ENCODE results near the gene FOXO3.
"Not testable (repeated sequence)": the region's sequence is repeated elsewhere in the genome, so short reads cannot be mapped to it uniquely, and the experiment has no call there.

The FOXO3 gene

DNA sequence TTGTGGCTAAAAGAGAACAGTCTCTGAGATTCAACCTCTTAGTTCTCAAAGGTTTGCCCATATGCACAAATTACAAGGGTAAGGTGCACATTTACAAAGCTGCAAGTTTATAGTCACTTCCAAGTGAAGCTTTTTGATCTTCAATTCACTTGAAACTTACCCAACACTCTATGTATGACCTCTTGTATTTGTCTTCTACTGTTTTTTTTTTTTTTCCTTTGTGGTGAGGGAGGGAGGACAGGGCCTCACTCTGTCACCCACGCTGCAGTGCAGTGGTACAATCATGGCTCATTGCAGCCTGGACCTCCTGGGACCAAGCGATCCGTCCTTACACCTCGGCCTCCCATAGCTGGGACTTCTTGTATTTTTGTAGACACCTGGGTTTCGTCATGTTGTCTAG lies 4.5 kb upstream of the FOXO3 start:
- no peak for DNase-seq

DNA sequence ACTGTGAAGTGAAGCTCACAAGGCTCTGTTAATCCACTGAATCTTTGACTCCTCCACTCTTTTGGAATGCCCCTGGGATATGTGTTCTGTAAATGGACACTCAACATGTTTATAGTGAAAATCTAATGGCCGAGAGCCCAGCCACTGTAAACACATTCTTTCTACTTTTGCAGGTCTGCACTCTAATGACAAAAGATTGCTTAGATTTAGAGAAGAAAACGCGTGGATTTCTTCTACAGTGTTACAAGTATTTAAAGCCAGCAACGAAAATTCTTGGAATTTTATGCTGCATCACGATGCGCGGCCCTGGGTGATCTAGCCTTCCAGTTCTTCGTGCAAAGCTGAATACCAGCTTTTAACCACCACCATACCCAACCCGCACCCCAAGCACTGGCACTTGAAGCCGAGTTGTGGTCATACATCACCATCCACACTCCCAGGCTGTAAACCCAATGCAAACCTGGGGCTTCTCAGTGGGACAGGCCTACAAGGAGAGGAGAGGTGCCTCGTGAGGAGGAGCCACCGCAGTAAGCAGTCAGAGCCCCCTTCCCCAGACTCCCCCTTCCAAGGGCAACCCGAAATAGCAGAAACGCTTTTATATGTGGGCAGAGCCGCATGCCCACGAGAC lies 3.7 kb upstream of the FOXO3 start:
- DNase-seq: no peak

DNA sequence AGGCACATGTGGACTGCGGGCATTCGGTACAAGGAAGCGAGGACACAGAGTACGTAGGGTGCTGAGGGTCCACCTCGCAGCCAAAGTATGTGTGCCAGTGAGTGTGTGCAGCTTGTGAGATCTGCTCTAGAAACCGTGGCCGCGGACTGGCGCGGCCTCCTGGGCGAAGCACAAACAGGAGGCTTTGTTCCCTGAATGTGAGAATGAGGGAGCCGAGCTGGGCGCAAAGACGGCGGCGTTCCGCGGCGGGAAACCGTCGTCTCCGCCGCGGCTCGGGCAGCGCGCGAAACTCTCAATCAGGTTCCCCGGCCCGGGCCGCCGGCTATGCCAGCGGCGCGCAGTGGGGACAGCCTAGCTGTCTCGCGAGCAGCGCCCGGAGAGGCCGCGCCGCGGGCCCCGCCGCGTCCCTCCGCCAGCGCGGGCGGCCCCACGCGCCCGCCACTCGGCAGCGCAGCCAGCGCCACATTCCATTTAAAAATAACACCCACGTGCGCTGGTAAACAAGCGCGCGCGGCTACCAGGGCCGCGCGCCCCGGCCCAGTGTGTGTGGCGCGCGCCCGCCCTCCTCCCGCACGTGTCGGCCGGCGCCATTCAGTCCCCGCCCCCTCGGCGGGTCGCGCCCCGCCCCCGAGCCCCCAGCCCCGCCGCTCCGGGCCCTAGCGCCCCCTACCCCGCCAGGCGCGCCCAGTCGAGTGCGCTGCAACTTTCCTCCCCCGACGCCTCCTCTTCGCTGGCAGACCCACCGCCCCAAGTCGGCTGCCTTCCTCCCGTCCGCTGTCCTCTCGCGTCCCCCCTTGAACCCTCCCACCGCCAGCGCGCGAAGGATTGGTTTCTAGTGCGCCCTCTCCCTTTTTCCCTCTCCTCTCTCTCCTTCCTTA lies 3.0 kb upstream of the FOXO3 start:
- DNase-seq: peak; percentile 88

DNA sequence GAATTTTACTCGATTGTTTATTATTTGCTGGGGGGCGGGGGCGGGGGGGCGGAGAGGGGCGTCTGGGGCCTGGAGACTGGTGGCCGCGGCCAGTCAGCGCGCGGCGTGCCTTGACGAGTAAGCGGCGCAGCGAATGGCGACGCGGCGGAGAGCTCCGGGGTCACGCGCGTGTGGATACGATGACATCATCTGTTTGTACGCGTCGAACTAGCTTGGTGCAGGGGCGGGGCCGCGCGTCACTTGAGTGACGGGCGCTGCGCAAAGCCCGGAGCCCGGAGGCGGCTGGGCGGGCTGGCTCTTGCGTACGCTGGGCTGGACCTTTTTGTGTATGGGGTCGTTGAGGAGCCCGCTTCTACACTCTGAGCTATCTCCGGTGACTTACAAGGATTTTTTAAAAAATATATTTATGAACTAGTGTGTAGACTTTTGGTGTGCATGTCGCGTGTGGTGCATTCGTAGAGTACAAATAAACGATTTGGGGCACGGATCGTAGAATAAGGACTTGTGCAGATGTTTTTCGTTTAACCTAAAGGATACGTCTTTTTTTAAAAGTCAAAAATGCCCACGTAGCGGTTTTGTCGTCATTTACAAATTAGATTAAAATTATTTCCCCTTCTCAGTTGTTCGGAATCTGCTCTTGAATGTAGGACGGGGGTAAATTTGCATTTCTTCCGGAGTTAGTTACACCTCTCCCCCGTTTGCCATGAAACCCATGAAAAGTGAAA lies 2.2 kb upstream of the FOXO3 start:
- DNase-seq: peak; percentile 98

DNA sequence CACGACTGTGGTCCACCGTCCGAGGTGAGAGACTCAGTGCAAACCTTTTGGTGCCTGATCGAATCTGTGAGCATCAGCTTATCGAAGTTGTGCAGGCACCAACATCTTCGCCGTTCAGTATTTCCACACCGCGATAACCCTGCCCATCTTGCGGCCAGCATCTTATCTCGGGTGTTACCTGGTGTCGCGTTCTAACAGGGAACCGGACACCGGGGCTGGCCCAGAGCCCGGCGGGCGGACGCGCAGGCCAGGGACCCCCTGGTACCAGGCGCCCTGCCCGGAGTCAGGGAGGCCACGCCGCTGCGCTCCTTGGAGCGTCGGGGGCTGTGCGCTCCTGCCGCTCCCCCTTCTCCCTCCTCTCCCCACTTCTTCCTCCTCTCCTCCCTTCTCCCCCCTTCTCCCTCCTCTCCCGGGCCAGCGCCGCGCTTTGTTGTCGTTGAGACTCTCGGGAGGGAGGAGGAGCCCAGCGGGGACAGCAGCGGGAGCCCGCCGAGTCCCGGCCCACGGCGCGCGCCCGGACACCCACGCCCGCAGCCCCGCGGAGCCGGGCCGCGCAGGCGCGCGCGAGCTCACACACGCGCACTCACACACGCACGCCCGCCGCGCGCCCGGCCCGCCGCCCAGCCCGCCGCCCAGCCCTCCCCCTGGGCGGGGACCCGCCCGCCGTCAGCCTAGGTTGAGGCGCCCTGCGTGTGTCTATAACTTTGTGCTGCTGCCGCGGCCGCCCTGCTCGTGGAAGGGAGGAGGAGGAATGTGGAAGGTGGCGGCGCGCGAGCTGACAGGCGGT lies 1.4 kb upstream of the FOXO3 start:
- peak; percentile 81 for DNase-seq

DNA sequence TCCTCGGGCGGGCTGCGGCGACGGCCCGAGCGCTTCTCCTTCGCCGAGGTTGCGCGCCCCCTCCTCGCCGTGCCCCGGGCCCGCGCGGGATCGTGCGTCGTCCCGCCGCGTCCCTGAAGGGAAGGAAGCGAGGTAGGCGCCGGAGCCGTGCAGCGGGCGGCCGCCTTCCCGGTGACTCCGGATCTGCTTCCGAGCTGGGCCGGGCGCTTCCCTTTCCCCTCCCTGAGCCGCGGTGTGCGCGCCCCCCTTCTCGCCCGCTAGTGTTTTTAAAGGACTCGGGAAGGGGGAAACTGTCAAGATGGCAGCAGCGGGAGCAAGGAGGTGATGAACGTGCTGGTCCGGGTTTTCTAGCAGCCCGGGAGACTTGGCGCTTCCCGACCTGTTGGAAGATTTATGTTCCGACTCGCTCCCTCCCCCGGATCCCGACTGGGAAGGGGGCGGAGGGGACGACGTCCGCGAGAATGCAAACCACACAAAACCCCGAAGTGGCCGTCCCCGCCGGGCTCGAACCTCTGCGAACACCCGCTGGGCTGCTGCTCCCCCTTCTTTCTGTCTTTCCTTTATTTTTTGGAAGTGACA lies 744 bp upstream of the FOXO3 start:
- peak; percentile 74 for DNase-seq

DNA sequence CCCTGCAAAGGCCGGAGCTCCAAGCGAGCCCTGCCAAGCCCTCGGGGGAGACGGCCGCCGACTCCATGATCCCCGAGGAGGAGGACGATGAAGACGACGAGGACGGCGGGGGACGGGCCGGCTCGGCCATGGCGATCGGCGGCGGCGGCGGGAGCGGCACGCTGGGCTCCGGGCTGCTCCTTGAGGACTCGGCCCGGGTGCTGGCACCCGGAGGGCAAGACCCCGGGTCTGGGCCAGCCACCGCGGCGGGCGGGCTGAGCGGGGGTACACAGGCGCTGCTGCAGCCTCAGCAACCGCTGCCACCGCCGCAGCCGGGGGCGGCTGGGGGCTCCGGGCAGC lies 561 bp downstream of the FOXO3 start:
- DNase-seq: not testable (repeated sequence)

DNA sequence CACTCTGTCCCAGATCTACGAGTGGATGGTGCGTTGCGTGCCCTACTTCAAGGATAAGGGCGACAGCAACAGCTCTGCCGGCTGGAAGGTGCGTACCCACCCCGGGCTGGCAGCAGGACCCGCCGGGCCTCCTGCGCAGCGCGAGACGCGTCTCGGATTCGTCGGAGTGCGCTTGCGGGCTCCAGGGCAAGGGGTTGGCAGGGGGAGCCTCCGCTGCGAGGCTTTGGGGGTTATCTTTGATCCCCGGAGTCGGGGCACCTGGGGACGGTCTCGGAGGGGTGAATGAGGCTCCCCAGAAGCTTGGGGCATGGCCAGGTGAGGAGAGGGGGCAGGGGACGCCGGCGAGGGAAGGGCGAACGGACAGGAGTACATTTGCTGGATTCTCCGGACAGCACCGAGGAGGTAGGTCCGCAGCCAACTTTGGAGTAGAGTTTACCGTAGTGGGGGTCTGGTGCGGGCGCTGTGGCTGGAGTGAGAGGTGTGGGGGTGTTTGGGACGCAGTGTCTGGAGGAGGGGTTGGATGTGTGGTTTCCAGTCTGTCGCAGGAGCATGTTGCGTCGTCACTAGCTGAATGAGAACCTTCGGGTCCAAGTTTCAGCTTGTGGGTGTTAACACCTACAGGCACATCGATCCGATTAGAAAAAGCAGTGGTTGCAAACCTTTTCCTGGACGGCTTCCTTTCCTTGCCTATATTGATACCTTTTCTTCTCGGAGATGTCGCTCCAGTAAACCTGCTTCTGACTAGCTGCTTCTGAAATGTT lies 1.2 kb downstream of the FOXO3 start:
- DNase-seq: peak; percentile 31

DNA sequence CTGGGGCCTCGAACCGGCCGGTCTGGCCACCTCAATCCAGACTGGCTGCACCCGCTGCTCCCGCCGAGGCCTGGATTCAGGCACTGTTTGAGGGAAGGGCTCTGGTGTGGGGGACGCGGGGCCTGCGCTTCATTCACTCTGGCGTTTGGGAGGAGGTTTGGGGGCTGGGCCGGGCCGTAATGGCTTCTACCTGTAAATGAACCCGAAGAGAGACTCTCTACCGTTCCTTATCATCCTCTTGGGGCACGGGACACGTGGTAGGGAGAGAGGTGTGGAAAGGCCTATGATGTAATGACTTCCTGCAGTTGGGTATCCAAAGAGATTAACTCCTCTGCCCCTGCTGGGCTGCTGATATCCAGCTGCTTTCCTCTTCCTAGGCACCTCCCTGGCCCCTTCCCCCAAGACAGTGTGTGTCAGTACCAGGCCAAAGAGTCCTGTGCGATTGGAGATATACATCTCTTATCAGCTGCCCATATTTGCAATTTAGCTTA lies 1.8 kb downstream of the FOXO3 start:
- DNase-seq: peak; percentile 83

DNA sequence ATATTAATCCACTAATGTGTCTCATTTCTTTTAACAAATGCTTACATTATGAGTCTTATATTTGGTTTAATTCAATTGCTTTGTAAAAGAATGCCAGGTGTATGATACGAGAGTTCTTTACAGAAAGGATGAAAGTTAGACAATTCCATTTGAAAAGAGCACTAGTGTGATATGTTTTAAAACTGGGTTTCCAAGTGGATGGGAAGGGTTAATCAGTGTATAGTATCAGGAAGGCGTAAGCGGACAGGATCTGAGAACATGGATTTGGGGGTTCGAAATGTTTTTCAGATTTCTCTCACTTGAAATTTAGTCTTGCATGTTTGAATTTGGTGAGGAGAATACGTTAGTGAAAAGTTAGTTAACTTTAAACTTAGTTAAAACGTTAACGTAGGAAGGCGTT lies 2.6 kb downstream of the FOXO3 start:
- DNase-seq: no peak

DNA sequence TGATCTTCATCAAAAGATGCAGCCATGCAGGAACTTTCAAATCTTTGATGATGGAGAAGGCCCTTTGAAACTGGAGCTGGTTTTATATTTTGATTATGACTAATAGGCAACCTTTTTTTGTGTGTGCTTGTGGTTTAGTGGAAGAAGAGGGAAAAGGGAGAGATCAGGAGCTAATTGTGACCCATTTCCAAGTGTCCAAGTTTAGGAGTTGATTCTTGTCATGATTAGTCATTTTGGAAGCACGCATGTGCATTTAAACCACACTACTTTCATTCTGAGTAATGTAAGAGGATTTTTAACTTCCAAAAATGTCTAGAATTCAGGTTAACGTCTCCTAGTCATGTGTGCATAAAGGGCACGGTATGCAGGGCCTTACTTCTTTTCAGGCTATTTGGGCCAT lies 3.5 kb downstream of the FOXO3 start:
- DNase-seq: no peak

DNA sequence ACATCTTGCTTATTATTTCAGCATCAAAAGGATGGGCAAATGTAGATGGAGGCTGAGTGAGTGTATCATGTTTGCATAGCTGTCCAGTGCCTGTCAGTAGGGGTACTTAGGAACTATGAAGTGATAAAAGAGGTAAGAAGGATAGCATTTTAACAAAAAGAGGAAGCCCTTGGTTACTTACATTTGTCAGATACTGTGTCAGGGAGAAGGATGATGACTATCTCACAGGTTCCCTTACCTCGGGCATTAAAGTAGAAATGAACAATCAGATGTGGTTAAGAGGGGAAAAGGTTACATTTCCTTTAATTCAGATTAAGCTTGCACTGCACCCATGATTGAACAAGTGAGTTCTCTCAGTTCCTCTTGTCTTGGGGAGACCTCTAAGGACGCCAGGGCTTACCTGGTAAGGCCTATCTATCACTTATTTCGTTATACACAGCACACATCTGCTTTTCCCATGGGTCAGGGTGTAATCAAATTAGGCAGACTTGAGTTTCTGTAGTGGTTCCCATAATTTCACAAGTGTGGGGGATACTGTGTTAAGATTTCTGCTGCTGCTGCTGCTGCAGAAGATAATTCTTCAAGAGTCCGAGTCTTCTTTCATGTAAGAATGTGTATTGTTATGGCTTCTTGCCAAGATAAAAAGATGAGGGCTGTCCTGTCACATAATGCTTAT lies 4.5 kb downstream of the FOXO3 start:
- no peak for DNase-seq

DNA sequence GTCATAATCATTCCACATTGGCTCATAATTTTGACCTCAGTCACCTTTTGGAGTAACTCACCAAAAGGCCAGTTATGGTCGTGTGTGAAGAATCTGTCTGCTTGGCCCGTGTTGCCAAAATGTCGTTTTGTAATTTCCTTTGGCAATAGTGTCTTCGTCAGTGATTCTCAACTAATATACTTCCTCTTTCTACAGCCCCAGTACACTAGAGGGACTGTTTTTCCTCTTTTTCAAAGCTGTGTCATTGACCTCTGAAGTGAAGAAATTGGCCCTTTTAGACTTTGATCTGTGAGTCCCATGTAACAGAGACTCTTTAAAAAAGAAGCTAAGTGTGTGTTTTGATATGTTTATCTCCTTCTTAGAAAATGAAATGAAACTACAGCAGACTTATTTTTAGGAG lies 5.2 kb downstream of the FOXO3 start:
- DNase-seq: no peak

DNA sequence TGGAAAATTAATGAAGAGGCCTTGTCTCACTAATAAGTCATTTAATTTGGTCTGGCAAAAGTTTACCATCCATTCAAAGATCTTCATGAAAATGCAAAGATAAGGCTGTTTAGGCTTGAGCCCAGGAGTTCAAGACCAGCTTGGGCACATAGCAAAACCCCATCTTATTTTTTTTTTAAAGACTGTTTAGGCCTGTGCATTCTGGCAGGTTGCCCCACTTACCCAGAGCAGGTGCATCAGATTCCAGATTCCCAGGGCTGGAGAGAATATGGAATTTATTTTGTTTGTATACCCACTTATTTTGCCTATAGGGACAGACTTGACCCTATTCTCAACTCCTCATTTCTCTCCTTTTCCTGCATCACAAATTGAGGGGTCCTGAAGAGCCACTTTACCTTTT lies 5.7 kb downstream of the FOXO3 start:
- peak; percentile 58 for DNase-seq

DNA sequence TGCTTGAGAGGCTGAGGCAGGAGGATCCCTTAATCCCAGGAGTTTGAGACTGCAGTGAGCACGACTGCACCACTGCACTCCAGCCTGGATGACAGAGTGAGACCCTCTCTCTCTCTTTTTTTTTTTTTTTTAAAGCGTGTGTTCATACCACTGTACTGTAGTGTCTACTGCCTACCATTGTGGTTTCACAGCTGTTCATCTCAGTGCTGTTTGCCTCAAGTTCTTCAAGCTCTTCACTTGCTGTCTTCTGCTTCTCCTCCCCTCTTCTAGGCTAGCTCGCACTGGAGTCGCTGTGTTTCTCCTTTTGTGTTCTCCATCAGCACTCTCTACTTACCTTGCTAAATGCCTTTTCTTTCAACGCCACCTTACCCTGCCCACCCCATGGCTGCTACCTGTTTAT lies 7.4 kb downstream of the FOXO3 start:
- DNase-seq: no peak

DNA sequence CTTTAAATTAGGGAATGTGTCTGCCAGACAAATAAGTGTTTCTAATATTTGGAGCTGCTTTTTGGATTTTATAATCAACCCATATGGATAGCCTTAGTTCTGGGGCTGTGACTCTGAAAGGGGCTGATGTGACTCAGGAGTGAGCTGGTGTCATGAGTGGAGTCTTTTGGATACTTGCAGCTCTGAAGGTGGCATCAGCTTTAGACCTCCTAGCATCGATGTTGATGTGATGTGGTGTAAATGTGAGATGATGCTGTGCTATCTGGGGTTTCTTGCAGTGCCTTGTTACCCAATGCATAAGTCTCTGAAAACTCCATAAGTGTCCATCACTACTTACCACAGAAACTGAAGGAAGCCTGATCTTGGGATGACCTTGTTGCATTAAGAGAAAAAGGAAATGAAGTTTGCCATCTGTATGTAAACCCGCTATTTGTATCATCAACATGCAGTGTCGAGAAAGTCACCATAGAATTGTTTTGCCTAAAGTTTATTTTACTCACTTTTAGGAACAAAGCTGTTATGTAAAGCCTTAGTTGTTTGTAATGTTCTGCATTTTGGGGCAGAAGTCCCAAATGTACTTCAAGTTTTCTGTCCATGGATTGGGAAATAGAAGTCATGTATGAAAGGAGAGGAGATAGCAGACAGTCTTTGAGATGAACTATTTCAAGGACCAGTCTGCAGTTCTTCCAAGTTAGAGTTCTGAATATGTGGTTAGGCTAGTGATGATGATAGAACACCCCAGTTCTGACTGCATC lies 8.0 kb downstream of the FOXO3 start:
- no peak for DNase-seq

DNA sequence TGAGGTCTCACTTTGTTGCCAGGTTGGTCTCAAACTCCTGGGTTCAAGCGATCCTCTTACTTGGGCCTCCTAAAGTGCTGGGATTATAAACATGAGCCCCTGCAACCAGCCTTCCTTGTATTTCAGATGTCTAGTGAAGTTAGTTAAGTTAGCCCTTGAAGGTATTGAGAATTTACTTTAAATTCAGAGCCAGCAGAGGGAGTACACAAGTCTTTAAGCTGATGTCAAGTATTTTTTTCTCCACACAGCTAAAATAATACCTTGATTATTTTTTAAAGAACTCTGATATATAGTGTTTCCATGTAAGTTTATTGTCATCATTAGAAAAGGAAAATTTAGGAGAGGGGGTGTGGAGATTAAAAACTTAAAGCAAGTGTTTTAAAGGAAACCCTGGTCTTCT lies 9.8 kb downstream of the FOXO3 start:
- DNase-seq: no peak

DNA sequence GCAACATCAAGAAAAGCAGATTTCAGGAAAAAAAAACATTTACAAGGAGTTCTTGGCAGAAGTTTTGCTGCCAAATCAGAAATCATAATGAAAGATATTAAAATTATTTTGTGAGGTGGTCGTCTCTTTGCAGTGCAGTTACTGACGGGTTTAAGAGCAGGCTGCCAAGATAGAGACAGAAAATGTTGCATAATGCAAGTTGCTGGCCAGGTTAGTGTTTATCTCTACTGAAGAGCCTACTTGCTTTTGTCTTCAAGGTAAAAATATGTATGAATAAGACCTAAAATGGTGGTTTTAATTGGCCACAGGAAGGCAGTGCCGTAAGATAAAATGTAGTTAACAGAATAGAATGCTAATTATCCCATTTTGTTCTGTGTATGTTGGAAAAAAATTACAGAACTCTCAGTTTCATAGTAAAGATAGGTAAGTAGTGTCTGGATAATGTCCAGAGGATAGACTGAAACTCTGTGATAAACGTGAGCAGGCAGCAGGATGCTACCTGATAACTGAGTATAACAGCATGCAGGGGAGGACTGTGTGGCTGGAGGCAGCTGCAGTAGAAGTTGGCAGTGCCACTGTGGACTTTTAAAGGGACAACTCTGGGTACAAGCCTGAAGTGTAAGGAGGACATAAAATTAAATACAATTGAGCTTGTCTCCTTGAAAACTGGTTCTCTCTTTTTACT lies 13.9 kb downstream of the FOXO3 start:
- DNase-seq: peak; percentile 22

DNA sequence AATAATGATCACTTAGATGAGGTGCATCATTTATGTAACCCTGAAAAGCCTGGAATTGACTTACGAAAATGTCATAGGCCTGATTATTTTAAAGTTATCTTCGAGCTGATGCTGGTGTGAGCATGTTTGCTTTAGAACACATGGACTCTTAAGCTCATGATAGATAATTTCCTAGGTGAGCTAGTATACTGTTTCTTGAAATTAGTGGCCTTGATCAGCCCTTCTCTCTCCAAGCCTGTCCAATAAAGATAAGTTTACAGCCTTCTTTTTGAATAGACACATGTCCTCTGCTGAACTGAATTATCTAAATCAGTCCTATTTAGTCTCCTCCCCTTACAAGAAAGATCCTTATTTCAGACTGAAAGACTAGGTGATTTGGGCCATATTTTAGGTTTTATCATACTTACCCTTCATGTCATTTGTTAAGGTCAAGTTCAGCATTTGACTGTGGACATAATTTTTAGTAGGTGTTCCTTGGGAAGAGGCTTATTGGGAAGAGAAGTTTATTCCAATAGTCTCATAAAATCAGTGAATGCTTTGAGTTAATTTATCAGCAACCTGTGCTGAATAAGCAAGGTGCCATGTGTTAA lies 15.3 kb downstream of the FOXO3 start:
- no peak for DNase-seq
